Rectal smooth muscle tissue (tissue), 1 donor: Measurements from ENCODE around the gene WDR86.

ENCODE experiments used
- H3K27ac ChIP-seq: one replicate; pipeline ENCODE4 v1.7.0; 2013; ENCODE audit warnings: low read depth, low read length, inconsistent platforms
- H3K27me3 ChIP-seq: one replicate; pipeline ENCODE4 v1.7.0; 2013; ENCODE audit warnings: low read length; ENCODE audit not compliant: control insufficient read depth, insufficient read depth
- H3K36me3 ChIP-seq: one replicate; pipeline ENCODE4 v1.7.0; 2013; ENCODE audit warnings: low read length; ENCODE audit not compliant: control insufficient read depth, insufficient read depth
- H3K4me1 ChIP-seq: one replicate; pipeline ENCODE4 v1.7.0; 2013; ENCODE audit warnings: low read length; ENCODE audit not compliant: control insufficient read depth, insufficient read depth
- H3K4me3 ChIP-seq: one replicate; pipeline ENCODE4 v1.7.0; 2013; ENCODE audit warnings: low read length
- H3K9ac ChIP-seq: one replicate; pipeline ENCODE4 v1.7.0; 2013; ENCODE audit warnings: low read length

WDR86 gene

DNA sequence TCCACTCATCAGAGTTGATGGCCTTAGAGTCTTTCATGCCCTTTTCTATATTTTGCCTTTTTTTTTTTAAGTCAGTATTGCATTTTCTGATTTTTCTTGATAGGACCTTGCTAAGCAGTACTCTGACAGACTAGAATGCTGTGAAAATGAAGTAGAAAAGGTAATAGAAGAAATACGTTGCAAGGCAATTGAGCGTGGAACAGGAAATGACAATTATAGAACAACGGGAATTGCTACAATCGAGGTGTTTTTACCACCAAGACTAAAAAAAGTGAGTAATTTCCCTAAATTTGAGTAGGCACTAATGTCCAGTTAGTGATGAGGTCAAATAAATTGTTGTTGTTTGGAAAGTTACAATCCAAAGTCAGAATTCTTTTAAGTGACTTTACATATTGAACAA, 60.9 kb downstream of the WDR86 start:
- H3K27ac ChIP-seq = no peak overlapping the region

GRCh38 chr7:151347200-151347599, 62.6 kb downstream of the WDR86 start:
- H3K27me3 ChIP-seq = no peaks in the 10 kb centered on the region
- no peak overlapping the region for H3K4me3 ChIP-seq
- H3K9ac ChIP-seq = no peak overlapping the region
- H3K27ac ChIP-seq = no peak overlapping the region
- peaks cover 20% of the 10 kb centered on the region for H3K36me3 ChIP-seq
- H3K4me1 ChIP-seq = peaks cover 9% of the 10 kb centered on the region

More for the DNA sequence above, 60.9 kb downstream of the WDR86 start:
- H3K4me3 ChIP-seq = no peak overlapping the region
- H3K9ac ChIP-seq = no peak overlapping the region
- peaks cover 30% of the 10 kb centered on the region for H3K36me3 ChIP-seq
- H3K4me1 ChIP-seq = peaks cover 3% of the 10 kb centered on the region
- H3K27me3 ChIP-seq = no peaks in the 10 kb centered on the region

GRCh38 chr7:151346470-151346769, 63.4 kb downstream of the WDR86 start:
- no peak overlapping the region for H3K9ac ChIP-seq
- H3K4me3 ChIP-seq = no peak overlapping the region
- H3K36me3 ChIP-seq = peaks cover 13% of the 10 kb centered on the region
- no peak overlapping the region for H3K27ac ChIP-seq
- no peaks in the 10 kb centered on the region for H3K27me3 ChIP-seq
- peaks cover 9% of the 10 kb centered on the region for H3K4me1 ChIP-seq

DNA sequence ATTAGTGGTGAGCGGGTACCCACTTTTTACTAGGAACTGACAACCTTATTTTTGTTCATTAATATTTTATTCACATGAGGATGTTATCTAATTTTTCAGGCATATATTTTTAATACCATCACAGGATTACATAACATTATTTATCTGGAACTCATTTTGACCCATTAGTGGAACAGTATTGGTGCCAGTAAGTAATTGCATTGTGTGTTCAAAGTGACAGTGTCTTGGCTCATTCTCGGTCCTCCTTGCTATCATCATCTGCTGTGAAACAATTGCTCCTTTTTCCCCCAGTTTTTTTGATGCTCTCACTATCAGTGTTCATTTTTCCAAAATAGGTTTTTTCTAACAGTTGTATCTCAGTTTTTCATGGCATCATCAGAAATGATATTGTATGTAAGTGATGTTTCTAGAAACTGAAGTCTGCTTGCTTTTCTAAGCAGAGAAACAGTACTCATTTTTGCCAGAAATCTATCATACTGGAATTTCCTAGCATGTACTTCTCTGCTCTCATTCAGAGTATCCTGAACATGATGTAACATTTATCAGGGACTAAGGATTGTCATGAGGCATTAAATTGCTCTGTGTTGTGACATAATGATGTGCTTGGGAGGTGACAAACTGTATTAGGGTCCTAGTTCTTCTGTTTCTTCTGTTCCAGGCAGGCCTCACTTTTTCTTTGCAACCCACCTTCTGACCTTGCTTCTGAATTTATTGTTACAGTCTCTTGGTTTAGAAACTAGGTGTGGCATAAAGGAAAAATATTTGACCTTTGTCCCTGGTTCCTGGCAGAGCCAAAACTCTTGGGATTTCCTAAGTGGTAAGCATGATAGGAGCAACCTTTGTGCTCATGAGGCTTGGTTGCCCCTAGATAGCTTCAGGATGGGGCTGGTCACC, 64.0 kb downstream of the WDR86 start:
- no peaks in the 10 kb centered on the region for H3K27me3 ChIP-seq
- H3K27ac ChIP-seq = no peak overlapping the region
- H3K9ac ChIP-seq = no peak overlapping the region
- H3K4me1 ChIP-seq = peaks cover 9% of the 10 kb centered on the region
- H3K36me3 ChIP-seq = peaks cover 11% of the 10 kb centered on the region
- H3K4me3 ChIP-seq = no peak overlapping the region

- Histone ChIP-seq H3K9ac (no peak overlapping the region), H3K27me3 (no peaks in the 10 kb centered on the region), H3K4me1 (peaks cover 6% of the 10 kb centered on the region)
Measured at GRCh38 chr7:151343516-151343915, 66.3 kb downstream of the WDR86 start.

DNA sequence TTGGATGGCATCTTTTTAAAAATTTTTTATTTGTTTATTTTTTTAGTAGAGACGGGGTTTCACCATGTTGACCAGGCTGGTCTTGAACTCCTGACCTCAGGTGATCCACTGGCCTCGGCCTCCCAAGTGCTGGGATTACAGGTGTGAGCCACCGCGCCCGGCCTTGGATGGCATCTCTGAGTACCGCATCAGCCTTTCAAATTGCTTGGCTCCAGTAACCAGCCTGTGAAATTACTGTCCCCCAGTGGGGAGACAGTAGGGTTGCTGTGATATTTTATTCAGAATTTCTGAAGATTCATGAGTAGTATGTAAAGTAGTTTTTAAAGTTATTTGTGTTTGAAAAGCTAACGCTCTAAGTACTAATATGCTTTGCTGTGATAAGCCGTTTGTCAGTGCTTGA, 67.0 kb downstream of the WDR86 start:
- Histone ChIP-seq H3K36me3 (peaks cover 8% of the 10 kb centered on the region), H3K27me3 (no peaks in the 10 kb centered on the region), H3K9ac (no peak overlapping the region), H3K4me3 (peak overlapping the region; percentile 80), H3K4me1 (peaks cover 6% of the 10 kb centered on the region), H3K27ac (no peak overlapping the region)

More at GRCh38 chr7:151343516-151343915, 66.3 kb downstream of the WDR86 start:
- Histone ChIP-seq H3K27ac (no peak overlapping the region), H3K4me3 (no peak overlapping the region), H3K36me3 (peaks cover 8% of the 10 kb centered on the region)

DNA sequence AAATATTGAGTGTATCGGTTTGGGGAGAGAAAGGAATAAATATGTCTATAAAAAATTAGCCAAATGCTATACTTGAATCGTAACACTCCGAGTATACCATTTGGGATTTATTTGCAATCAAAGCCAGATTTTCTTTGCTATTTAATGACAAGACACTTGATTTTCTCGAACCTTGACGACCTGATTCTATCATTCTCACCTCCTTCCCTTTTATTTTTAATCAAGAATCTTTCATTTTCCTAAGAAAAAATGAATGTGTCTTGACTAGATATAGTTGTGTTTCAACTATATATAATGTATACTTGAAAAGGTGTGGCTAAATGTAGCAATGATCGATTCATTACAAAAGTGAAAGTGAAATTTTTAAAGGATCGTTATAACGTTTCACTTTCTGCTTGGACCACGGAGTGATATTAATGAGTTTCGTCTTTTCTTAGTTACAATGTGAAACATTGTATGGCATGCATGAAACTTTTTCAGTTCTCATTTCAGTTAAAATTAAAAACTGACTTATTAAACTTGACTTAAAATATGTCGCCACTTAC, 67.7 kb downstream of the WDR86 start:
- Histone ChIP-seq H3K4me1 (peaks cover 6% of the 10 kb centered on the region), H3K27ac (peak overlapping the region; percentile 68), H3K36me3 (peaks cover 8% of the 10 kb centered on the region), H3K9ac (no peak overlapping the region), H3K27me3 (no peaks in the 10 kb centered on the region), H3K4me3 (peak overlapping the region; percentile 80)

DNA sequence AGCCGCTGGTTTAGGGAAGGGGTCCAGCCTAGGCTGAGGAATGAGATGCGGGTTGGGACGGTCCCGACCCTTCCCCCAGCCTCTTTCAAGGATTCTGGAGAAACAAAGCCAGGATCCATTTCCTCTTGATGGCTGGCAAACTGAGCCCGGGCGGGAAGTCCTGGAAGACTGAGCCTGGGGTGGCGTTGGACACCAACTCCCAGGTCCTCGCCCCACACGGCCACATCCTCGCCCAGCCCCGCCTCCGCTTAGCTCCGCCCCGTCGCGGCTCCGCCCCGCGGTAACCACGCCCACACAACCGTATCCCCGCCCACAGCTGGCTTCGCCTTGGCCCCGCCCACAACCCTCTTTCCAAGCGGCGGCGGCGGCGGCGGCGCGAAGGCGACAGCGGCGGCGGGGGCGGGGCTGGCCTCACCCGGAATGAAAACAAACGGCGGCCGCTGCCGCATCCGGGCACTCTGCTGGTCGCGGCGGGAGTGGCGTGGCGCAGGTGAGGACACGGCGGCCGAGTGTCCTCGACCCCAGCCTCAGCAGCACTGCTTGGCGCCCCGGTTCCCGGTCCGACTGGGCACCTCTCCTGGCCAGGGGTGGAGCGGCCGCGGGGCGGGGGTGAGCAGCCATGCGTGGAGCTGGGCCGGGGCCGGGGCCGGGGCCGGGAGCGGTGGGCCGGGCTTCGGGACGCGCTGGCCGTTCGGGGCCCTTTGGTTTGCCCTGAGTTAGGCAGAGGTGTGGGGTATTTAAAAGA, 68.3 kb downstream of the WDR86 start, which contains the start of gene NUB1:
Gene NUB1 (plus strand): TSS at position 456 of the 745 bp plus-strand sequence. CDS start 3,538 bp downstream, outside the sequence.
- H3K9ac ChIP-seq = no peak within 1 kb of the TSS
- H3K27ac ChIP-seq = peak within 1 kb of the TSS; percentile 68
- peaks cover 7% of the 10 kb centered on the region for H3K36me3 ChIP-seq
- H3K27me3 ChIP-seq = no peaks in the 10 kb centered on the region
- peaks cover 6% of the 10 kb centered on the region for H3K4me1 ChIP-seq
- H3K4me3 ChIP-seq = peak within 1 kb of the TSS; percentile 80

DNA sequence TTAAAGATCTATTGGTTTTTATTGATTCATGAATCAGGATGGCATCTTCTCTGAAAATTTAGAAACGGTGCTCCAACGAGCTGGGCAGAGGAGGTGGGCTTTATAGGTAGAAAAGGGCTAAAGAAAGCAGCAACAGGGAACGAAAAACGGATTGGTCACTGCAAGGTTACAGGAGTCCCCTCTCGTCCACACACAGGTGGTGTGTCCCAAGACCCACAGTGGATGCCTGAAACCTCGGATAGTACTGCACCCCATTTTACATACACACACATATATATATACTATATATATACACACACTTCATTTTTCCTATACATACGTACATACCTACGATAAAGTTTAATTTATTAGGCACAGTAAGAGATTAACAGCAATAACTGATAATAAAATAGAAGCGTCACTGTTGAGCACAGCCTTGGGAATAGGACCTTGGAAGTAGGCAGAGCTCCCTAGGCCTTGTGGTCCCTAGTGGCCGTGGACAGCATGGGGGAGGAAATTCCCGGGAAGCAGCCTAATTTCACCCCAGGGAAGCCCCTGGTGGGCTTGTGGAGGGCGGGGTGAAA, 69.0 kb downstream of the WDR86 start:
- H3K27ac ChIP-seq = peak overlapping the region; percentile 48
- H3K4me3 ChIP-seq = peak overlapping the region; percentile 34
- peaks cover 6% of the 10 kb centered on the region for H3K4me1 ChIP-seq
- no peaks in the 10 kb centered on the region for H3K27me3 ChIP-seq
- no peak overlapping the region for H3K9ac ChIP-seq
- peaks cover under 1% of the 10 kb centered on the region for H3K36me3 ChIP-seq

DNA sequence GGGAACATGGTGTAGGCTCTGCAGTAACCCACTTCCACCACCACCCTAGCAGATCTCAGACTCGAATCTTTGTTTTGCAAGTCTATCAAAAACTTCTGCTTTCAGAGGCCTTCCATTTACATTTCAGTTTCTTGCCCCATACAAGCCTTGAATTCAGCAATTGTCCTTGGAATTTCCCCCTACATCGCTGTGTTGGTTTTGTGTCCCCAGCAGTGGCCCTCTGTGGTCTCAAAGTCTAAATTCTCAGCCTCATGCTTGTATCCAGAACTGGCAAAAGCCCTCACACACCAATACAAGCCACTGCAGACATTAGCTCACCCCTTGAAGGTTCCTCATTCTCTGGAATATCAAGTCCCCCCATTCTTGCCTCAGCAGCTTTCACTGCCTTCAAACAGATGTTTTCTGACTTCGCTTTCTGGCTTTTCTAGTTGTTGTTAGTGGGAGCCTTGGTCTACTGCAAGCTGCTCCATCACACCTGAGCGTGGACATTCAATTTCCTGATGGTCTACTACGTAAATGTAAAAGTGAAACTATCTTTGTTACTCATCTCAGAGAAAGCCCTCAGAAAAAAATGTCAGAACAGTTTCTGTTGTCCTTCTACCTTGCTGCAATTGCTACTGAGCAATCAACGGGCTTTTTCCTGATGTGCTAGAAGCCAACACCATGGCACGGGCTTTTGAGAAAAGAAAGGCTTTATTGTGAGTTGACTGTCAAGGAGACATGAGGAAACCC, 70.0 kb downstream of the WDR86 start:
- Histone ChIP-seq H3K27me3 (no peaks in the 10 kb centered on the region), H3K4me3 (no peak overlapping the region), H3K27ac (no peak overlapping the region), H3K4me1 (peaks cover 6% of the 10 kb centered on the region), H3K9ac (no peak overlapping the region), H3K36me3 (no peaks in the 10 kb centered on the region)

GRCh38 chr7:151338809-151339208, 71.0 kb downstream of the WDR86 start:
- Histone ChIP-seq H3K36me3 (no peaks in the 10 kb centered on the region), H3K27me3 (no peaks in the 10 kb centered on the region), H3K9ac (no peak overlapping the region), H3K27ac (no peak overlapping the region), H3K4me3 (no peak overlapping the region), H3K4me1 (peaks cover 6% of the 10 kb centered on the region)

DNA sequence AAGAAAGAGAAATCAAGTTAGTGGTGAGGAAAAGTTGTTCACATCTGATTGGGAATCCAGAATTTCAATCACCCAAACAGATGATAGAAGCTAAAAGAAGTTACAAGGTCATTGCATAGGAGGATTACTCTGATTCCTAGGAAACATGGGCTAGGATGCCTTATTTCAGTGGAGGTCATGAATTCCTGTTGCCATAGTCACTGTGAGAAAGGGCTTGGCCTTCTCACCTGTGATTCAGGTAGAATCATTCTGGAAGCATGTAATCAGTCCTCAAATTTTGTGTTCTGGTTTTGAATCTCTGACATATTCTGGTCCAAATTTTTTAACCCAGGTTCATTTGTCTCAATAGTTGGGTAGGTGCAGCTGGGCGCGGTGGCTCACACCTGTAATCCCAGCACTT, 72.5 kb downstream of the WDR86 start:
- Histone ChIP-seq H3K27me3 (no peaks in the 10 kb centered on the region), H3K36me3 (no peaks in the 10 kb centered on the region), H3K4me3 (no peak overlapping the region)

More for the DNA sequence above, 72.5 kb downstream of the WDR86 start:
- no peak overlapping the region for H3K9ac ChIP-seq
- no peak overlapping the region for H3K27ac ChIP-seq
- H3K4me1 ChIP-seq = no peaks in the 10 kb centered on the region
